Left lobe of liver (tissue), 2 donors: ENCODE results near the gene ZMIZ1. TPM values are rescaled to one million over a fixed set of nuclear protein-coding genes. Genes with fewer than 3 reads are reported as not detected.
"Not testable (repeated sequence)": the region's sequence is repeated elsewhere in the genome, so short reads cannot be mapped to it uniquely, and the experiment has no call there.

Source experiments
- ATAC-seq: fragments of 200-7000 bp; cut with Tn5 transposase; one replicate; pipeline ENCODE4 v1.9.1; 2020; ENCODE audit warnings: mild to moderate bottlenecking, moderate library complexity
- DNase-seq: peaks from one replicate; pipeline ENCODE4 v3.0.0-alpha.2; 2020; ENCODE audit warnings: low spot score
- total RNA-seq: library from RNA; stranded (reverse); gene quantifications from one replicate; pipeline ENCODE4 v1.2.1, GENCODE V29; 2021
- donor health status: DM: no; HTN: no; CAD: no; lungs with moderate emphysema.
- donor health status: DM: no; HTN: yes; CAD: no.

The ZMIZ1 gene
- total RNA-seq, 1 donor from 2014 or later = 15.0 TPM

DNA sequence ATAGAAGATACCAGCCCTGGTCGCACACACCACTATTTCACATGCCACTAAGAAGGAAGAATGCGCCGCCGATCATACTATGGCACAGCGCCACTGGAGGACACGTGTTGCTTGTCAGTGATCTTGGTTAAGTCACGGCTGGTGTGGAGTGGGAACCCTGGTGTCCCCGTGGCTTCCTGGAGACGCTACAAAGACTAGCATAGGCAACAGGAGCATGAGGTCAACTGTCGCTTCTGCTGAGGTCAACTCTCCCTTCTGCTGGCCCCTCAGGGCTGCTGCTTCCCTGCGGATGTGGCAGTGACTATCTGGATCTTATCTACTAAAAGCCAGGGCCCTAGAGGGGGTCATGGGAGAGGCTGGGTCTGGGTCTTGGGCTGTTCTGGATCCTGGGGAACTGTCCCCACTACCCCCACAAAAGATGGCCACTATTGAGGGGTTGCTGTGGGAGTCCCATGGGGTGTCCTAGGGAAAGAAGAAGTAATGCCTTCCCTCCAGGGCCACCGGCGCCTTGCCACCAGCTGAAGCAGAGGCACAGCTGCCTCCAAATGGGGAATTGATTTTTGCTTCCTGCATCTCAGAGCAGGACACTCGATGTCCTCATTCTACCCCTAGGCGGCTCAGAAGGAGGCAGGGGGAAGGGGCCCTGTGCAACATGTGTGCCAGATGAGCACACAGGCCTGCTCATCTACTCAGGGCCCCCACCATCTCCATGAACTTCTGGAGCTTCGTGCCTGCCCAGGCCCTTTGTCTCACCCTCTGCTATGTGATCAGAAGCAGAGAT is 201.9 kb downstream of the ZMIZ1 start:
- DNase-seq = no peak
- ATAC-seq = no peak

DNA sequence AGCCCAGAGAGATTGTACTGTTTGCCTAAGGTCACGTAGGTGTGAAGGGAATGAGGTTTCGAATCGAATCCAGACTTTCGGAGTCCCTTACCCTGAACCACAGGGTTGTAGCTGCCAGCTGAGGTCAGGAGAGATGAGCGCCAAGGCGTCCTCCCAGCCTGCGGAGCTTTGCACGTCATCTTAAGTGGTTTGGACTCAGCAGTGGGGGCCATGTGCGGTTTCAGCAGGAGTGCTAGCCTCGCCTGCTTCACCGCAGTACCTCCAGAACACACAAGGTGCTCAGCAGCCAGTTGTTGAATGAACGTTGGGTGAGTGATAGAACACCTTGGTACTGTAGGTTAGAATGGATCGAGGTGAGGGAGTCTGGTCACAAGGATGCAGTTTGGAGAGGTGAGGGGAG is 203.6 kb downstream of the ZMIZ1 start:
- ATAC-seq (no peak), DNase-seq (no peak)

DNA sequence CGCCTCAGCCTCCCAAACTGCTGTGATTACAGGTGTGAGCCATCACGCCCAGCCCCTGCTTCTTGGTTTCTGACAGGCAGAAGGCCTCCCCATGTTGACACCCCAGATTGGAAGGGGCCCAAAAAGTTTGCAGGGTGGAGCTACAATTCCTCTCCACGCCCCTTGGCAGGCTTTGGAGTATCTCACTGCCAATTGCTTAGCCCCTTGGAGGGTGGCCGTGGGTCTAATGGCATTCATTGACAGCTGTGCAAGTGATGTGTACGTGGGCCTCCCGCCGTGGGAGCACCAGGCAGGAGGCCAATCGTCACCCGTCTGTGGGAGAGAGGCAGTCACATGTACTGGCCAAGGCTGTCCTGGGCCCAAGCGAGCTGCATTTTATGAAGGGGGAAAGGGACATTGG is 204.8 kb downstream of the ZMIZ1 start:
- DNase-seq = no peak
- ATAC-seq = no peak

DNA sequence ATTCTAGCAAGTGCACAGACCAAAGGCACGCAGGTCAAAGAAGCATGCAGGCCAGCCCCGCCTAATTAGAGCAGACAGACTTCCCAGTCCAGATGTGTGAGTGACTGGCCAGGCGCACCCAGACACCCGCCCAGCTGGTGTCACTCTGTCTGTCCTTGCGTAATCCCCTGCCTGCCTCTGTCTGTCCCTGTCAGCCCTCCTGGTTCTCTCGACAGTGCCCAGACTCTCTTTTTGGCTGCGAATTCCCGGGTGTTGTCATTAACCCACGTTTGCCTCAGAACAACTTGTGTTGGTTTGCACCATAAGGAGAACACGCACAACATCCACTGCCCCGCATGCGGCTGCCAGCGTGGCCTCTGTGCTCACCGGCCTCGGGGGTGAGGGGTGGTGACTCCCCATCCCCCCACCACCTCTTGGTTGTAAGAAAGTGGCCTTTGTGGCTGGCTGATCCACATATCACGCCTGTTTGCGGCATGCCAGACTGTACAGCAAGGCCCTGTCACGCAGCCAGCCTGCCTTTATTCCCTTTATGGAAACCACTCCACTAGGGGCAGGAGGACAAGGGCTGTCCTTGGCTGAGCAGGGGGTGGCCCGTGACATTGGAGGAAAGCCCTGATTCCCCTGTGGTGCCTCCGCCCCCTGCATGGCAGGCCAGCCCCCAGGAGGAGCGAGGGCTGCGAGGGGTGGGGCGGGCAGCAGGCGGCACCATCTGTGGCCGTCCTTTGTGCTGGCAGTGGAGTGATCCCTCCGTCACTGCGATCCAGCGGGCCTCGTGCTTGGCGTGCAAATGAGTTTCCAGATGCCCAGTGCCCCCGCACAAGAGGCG is 205.7 kb downstream of the ZMIZ1 start:
- ATAC-seq (peak; percentile 83), DNase-seq (peak; percentile 76)

DNA sequence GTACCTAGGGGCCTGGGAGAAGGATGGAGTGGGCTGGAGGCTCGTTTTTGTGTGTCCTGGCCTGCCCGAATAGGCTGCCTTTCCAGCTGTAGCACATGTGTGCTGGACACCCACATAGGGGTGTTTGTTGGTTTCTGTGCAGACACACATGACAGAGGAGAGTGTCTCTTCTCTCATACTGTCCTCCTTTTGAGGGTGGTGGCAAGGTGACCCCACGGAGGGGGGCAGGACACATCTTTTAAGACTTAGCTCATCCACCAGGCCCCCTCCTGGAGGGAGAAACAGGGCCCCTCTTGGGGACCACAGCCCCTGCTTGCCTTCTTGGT is 206.3 kb downstream of the ZMIZ1 start:
- DNase-seq (no peak), ATAC-seq (peak; percentile 2)

DNA sequence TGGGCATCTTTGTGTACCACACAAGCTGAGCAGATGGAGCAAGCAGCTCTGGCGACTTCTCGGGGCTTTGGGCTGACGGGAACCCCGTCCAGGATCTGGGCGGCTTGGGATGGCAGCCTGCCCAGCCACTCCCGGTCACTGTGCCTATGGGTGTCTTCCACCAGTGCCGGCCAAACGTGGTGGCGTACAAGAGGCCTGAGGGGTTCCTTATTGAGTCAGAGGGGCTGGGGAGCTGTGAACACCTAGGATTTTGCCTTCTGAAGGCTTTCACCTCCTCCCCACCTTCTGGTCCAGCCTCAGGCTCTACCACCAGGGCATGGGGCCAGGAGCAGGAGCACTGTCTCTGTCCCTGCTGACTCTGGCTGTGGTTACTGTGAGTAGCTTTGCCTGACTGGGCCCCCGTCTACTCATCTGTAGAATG is 206.7 kb downstream of the ZMIZ1 start:
- ATAC-seq = peak; percentile 7
- DNase-seq = no peak

DNA sequence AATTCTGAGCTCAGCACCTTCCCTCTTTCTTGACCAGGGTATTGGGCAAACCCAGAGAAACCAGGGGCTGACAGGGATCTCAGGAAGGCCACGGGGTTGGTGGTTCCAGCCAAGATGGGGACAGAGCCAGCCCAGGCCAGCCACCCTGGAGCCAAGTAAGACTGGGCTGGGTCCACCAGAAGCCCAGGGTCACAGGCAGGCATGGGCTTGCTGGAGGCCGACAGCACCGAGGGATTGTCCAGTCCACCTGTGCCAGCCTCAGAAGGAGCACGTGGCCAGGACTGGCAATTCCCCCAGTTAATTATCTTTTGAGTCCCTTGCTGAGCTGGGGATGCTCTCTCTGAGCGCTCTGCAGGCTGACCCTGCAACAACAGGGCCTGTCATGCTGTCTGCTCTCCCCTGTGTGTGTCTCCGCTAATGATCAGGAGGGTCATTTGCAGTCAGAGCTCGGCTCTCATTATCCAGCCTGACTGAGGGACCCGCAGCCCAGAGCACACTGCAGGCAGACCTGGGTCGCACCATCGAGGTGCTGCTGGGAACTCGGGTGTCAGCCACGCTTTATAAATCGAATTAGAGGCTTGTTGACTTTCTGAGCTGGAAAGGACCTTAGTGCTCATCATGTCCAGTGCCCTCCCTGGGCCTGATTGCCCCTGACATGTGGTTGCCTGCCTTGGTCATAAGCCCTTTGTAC is 209.0 kb downstream of the ZMIZ1 start:
- DNase-seq = no peak
- no peak for ATAC-seq

DNA sequence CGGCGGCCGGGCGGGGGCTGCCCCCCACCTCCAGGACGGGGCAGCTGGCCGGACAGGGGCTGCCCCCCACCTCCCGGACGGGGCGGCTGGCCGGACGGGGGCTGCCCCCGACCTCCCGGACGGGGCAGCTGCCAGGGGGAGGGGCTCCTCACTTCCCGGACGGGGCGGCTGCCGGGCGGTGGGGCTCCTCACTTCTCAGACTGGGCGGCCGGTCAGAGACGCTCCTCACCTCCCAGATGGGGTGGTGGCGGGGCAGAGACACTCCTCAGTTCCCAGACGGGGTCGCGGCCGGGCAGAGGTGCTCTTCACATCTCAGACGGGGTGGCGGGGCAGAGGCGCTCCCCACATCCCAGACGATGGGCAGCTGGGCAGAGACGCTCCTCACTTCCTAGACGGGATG is 210.3 kb downstream of the ZMIZ1 start:
- ATAC-seq, DNase-seq: not testable (repeated sequence)

DNA sequence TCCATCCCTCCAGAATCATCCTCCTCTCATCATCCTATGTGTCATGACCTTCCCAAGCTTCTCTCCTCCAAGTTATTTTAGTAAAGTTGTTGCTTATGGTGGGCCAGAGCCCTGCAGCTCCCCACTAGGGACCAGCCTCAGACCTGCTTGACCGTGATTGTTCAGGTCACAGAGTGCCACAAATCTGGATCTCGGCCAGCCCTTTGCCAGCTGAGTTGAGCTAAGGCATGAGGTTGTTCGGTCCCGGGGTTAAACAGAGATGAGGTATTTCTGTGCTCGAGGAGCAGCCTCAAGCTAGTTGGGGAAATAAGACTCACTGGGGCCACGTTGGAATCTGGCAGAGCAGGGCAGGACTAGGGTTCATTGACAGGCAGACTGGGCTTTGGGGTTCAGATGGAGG is 212.2 kb downstream of the ZMIZ1 start:
- no peak for ATAC-seq

DNA sequence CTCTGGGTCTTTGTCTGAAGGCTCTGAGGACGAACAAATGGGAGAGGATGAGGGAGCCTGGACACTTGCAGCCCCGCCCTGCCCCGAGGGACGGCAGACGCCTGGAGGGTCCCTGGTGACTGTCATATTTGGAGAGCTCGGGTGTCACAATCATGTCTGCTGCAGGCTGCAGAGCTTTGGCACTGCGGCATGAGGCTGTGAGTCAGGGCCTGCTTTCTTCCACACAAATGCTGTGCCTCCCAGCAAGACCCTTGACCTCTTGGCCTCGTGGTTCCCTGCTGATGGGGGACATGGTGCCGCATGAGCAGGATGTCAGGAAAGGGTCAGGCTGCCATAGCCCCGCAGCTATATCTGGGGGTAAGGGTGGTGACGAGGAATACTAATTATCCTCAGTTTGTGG is 213.6 kb downstream of the ZMIZ1 start:
- DNase-seq = no peak
- no peak for ATAC-seq

More for the DNA sequence above, 212.2 kb downstream of the ZMIZ1 start:
- DNase-seq = no peak

DNA sequence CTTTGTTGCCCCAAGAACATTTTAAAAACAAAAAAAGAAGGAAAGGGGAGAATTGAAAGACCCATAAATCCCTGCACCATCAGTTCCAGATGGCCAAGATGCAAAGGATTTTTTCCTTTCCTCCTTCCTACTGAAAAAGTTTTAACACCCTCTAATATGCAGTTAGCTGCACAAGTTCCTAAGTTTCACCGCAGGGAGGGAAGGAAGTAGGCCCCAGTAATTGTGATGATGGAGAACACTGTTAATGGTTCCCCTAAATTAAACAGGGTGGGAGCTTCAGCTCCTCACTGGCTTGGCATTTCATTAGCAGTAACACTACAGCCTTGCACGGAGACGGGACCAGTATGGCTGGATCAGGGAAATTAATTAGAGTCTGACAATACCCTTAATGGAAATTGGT is 214.8 kb downstream of the ZMIZ1 start:
- DNase-seq = no peak
- ATAC-seq = no peak

DNA sequence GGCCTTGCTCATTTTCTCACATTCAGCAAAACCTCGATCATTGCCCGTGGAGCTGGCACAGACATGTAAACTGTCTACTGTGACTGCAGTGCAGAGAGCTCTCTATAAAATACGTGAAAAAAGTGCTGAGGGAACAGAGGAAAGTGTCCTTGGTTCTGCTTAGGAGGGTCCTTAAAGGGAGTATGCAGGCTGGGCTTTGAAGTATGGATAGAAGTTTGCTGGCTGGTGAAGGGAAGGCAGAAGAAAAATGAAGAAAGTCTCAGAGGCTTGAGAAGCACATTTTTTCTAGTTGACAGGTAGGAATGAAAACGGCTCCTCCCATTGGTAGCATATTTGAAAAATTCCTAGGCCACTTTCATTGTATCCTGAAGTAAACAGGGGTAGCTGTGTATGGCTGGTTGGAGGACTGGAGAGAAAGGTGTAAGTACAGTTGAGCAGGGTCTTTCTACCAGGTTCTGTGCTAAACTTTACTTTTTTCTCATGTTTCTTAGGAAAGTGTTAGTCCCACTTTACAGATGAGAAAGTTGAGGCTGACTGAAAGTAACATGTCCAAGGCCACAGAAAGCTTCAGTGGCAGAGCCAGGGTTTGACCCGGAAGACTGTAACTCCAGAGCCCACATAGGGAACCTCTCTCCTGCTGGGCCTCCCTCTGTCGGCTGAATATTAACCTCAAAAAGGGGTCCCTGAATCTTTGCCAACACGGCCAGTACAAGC is 215.5 kb downstream of the ZMIZ1 start:
- ATAC-seq = no peak
- no peak for DNase-seq

DNA sequence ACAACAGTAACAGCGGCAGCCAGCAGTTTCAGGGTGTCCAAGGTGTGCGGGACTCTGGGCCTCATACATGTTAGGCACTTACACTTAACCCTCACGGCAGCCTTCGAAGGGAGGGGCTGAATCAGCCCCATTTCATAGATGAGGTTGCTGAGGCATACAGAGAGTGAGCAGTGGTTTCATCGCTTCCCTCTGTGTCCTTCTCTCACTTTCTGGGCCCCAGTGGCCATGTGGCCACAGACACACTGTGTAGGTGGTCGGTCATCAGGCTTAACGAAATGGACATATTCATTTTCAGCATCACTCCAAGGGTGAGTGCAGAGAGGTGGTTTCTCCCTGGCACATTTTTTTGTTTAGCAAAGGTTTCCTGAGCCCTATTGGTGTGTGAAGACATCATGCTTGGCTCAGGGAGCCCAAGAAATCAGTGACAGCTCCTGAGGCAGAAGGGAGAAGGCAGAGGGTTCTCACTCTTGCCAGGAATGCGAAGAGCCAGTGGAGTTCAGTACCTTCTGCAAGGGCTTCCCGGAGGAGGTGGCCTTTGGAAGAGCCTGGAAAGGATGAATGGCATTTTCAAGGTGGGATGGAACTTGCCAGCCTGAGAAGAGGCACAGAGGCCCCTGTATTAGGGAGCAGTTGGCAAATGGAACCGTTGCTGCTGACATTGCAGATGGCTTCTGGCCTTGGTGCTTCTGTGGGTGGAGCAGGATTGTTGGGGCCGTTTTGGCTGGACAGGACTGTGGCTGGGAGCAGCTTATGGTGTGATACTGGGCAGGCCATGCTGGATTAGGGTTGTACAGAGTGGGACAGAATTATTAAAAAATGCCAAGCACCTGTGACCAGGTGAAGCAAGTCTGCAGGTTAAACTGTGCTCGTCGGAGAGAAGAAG is 216.8 kb downstream of the ZMIZ1 start:
- ATAC-seq (no peak), DNase-seq (no peak)

DNA sequence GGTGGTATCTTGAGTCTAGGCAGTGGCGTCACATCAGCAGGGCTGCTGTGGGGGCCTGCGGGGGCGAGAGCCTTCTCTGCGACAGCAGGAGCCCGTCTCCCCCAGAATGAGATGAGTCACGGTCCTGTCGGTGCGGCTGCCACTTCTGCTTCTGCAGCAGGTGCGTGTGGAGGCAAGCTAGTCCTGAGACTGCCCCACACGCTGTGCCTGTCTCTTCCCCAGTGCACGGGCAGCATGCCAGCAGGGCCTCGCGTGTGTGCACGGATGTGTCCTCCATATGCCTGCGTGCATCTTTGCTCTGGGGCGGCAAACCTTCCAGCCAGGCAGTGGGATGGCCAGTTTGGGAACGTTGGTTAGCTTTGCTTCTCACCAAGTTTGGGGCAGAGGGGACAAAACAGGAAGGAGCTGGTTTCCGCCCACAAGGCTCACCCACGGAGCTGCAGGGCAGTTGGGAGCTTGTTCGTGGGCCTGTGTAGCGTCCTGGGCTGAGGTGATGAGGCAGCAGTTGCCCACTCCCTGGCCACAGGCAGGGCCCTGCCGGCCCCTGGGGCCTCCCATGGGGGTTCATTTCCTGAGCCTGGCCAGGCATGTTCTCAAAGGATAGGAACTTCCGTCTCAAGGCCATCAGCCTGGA is 217.7 kb downstream of the ZMIZ1 start:
- DNase-seq (peak; percentile 62), ATAC-seq (peak; percentile 17)

DNA sequence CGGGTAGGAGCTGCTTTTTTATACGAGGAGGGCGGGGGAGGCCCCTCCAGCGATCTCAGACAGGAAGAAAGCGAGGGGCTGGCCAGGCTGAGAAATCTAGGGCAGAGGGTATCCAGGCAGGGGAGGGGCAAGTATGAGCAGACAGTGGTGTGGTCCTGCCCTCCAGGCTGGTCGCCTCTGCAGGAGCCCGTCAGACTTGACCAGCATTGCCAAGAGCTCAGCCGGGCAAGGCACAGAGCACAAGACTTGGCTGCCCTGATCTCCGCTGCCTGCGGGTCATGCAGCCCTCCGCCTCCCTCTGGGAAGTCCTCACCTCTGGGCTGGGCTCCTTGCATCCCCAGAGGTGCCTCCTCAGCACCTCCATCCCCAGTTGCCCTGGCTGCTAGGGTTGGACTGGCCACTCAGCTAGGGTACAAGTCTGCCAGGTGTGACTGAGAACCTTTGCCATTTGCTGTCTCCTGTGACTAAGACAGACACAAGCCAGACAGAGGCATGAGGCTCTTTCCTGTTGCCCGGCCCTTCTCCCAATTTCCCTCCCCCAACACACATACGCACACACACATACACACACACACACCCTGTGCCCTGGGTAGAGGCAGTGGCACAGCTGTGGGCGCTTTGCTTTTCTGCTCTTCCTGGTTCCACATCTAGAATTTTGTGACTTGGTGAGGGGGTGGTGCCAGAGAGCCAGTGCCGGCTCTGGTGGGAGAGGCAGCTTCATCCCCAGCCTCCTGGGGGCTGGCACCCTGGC is 219.4 kb downstream of the ZMIZ1 start:
- DNase-seq = no peak
- ATAC-seq = no peak

DNA sequence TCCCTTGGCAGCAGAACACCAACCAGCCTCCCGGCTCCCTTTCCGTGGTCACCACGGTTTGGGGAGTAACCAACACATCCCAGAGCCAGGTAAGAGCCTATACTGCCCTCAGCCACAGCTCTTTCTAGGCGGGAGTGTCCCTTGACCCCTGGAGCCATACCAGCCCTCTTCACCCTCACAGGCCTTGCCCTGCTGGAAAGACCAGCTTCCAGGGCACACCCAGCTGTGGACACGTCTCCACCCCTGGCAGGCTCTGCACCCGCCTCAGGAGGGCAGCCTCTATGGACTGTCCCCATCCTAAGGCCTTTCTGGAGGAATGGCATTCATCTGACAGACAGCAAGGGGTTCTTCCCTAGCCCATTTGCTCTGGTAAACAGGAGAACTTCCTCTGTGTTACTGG is 221.0 kb downstream of the ZMIZ1 start:
- DNase-seq (no peak), ATAC-seq (peak; percentile 59)

DNA sequence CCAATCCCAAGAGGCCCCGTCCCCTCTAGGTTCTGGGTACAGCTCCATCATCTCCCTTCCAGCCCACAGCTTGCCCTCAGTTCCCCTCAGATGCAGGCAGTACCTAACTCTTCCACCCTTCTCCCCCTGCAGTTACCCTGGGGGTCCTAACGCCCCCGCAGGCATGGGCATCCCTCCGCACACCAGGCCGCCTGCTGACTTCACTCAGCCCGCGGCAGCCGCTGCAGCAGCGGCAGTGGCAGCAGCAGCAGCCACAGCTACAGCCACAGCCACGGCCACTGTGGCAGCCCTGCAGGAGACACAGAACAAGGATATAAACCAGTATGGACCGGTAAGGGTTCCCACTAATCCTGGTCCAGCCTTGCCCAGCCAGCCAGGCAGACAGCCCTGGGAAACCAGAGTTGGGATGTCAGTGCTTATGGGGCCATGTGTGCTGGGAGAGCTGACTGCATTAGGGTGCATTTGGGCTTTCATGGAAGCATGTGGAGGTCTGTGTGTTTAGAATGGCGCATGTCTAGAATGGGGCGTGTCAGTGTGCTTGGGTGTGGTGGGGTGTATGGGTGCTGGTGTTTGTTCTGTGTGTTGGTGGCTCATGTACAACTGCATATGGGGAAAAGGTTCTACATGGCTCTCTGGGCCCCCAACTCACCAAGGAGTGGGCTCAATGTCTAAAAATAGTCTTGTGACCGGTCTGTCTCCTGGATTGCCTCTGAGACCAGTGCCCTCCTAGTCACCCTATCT is 223.4 kb downstream of the ZMIZ1 start:
- ATAC-seq (no peak), DNase-seq (no peak)
